NCI-H345 (cell line): ENCODE results near the gene SUSD6.
"Not testable (repeated sequence)": the region's sequence is repeated elsewhere in the genome, so short reads cannot be mapped to it uniquely, and the experiment has no call there.

Source experiments
- DNase-seq: peaks from one replicate; lab custom pipeline; 2025; lab: John Stamatoyannopoulos, UW

The SUSD6 gene

GRCh38 chr14:69695322-69696203 lies 84.2 kb downstream of the SUSD6 start:
- no peak for DNase-seq

- peak; percentile 83 for DNase-seq
Observed at GRCh38 chr14:69696204-69696527, 84.8 kb downstream of the SUSD6 start.

- DNase-seq, result no peak
Observed at GRCh38 chr14:69696633-69697557, 85.5 kb downstream of the SUSD6 start.

GRCh38 chr14:69698572-69698971 lies 87.2 kb downstream of the SUSD6 start:
- no peak for DNase-seq

- not testable (repeated sequence) for DNase-seq
Observed at GRCh38 chr14:69699243-69699642, 87.8 kb downstream of the SUSD6 start.

GRCh38 chr14:69699748-69700303 lies 88.4 kb downstream of the SUSD6 start:
- DNase-seq, result peak; percentile 68

GRCh38 chr14:69700575-69700974 lies 89.2 kb downstream of the SUSD6 start:
- DNase-seq, result no peak

- DNase-seq, result no peak
Observed at GRCh38 chr14:69701291-69701690, 89.9 kb downstream of the SUSD6 start.

- DNase-seq, result no peak
Observed at GRCh38 chr14:69701857-69702256, 90.5 kb downstream of the SUSD6 start.

GRCh38 chr14:69703047-69704039 lies 91.9 kb downstream of the SUSD6 start:
- no peak for DNase-seq

- no peak for DNase-seq
Observed at GRCh38 chr14:69704319-69704718, 92.9 kb downstream of the SUSD6 start.

- DNase-seq, result no peak
Observed at GRCh38 chr14:69705706-69706105, 94.3 kb downstream of the SUSD6 start.

- DNase-seq, result no peak
Observed at GRCh38 chr14:69708049-69708448, 96.7 kb downstream of the SUSD6 start.

GRCh38 chr14:69708586-69709560 lies 97.5 kb downstream of the SUSD6 start:
- peak; percentile 17 for DNase-seq

GRCh38 chr14:69710378-69710777 lies 99.0 kb downstream of the SUSD6 start:
- DNase-seq, result no peak

GRCh38 chr14:69711065-69711464 lies 99.7 kb downstream of the SUSD6 start:
- DNase-seq, result peak; percentile 45

GRCh38 chr14:69711477-69711876 lies 100.1 kb downstream of the SUSD6 start:
- no peak for DNase-seq

- DNase-seq, result no peak
Observed at GRCh38 chr14:69711881-69712560, 100.6 kb downstream of the SUSD6 start.

- DNase-seq, result peak; percentile 64
Observed at GRCh38 chr14:69712599-69713088, 101.2 kb downstream of the SUSD6 start.
